ENCODE results near the gene QSER1. TPM values are rescaled to one million over a fixed set of nuclear protein-coding genes. Genes with fewer than 3 reads are reported as not detected.

Gene QSER1
- total RNA-seq, 4 donors from 2014 or later: 27.0 to 89.0 (median 49.5) TPM

GRCh38 chr11:32890843-32891656 lies 1.6 kb upstream of the QSER1 start:
- Histone ChIP-seq H3K27me3 (no peaks in the 10 kb centered on the region), H3K36me3 (no peaks in the 10 kb centered on the region), H3K27ac (no peak overlapping the region), H3K4me3 (no peak overlapping the region), H3K4me1 (peaks cover 22% of the 10 kb centered on the region), H3K9me3 (no peaks in the 10 kb centered on the region)
- TF ChIP-seq POLR2AphosphoS5 (IDR thresholded peaks at IDR 0.05): no peak
- no peak for TF ChIP-seq EP300 (IDR thresholded peaks at IDR 0.05)
- no peak for TF ChIP-seq POLR2A (IDR thresholded peaks at IDR 0.05)
- TF ChIP-seq, protein P1, sequence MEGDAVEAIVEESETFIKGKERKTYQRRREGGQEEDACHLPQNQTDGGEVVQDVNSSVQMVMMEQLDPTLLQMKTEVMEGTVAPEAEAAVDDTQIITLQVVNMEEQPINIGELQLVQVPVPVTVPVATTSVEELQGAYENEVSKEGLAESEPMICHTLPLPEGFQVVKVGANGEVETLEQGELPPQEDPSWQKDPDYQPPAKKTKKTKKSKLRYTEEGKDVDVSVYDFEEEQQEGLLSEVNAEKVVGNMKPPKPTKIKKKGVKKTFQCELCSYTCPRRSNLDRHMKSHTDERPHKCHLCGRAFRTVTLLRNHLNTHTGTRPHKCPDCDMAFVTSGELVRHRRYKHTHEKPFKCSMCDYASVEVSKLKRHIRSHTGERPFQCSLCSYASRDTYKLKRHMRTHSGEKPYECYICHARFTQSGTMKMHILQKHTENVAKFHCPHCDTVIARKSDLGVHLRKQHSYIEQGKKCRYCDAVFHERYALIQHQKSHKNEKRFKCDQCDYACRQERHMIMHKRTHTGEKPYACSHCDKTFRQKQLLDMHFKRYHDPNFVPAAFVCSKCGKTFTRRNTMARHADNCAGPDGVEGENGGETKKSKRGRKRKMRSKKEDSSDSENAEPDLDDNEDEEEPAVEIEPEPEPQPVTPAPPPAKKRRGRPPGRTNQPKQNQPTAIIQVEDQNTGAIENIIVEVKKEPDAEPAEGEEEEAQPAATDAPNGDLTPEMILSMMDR (IDR thresholded peaks at IDR 0.05): no peak
- WGBS: 57% methylated on average over 11 of the region's 11 CpGs
- no peak for DNase-seq (ENCODE audit: low spot score in 2 of 2)

GRCh38 chr11:32891657-32892354 lies 805 bp upstream of the QSER1 start:
- 9% methylated on average over 10 of the region's 10 CpGs for WGBS
- no peaks in the 10 kb centered on the region for H3K36me3 ChIP-seq

GRCh38 chr11:32893093-32893342 lies 407 bp downstream of the QSER1 start:
- no peaks in the 10 kb centered on the region for H3K27me3 ChIP-seq
- H3K36me3 ChIP-seq: no peaks in the 10 kb centered on the region
- no peaks in the 10 kb centered on the region for H3K9me3 ChIP-seq
- TF ChIP-seq POLR2A (IDR thresholded peaks at IDR 0.05) (no peak), EP300 (IDR thresholded peaks at IDR 0.05) (no peak), POLR2AphosphoS5 (IDR thresholded peaks at IDR 0.05) (no peak)
- no peak for DNase-seq (ENCODE audit: low spot score in 2 of 2)
- H3K4me3 ChIP-seq: peak overlapping the region; percentile 96
- H3K4me1 ChIP-seq: peaks cover 22% of the 10 kb centered on the region
- H3K27ac ChIP-seq: peak overlapping the region; percentile 97
- no CpG with 5 or more reads among the region's 32 CpGs for WGBS

More at GRCh38 chr11:32891657-32892354, 805 bp upstream of the QSER1 start:
- no peak for DNase-seq (ENCODE audit: low spot score in 2 of 2)
- TF ChIP-seq POLR2AphosphoS5 (IDR thresholded peaks at IDR 0.05) (no peak), POLR2A (IDR thresholded peaks at IDR 0.05) (no peak), EP300 (IDR thresholded peaks at IDR 0.05) (no peak)
- TF ChIP-seq, protein P1 (IDR thresholded peaks at IDR 0.05): no peak
- Histone ChIP-seq H3K27ac (peak overlapping the region; percentile 97), H3K27me3 (no peaks in the 10 kb centered on the region), H3K9me3 (no peaks in the 10 kb centered on the region), H3K4me3 (peak overlapping the region; percentile 96), H3K4me1 (peaks cover 22% of the 10 kb centered on the region)

- no peak for TF ChIP-seq POLR2A (IDR thresholded peaks at IDR 0.05)
- TF ChIP-seq, protein P1 (IDR thresholded peaks at IDR 0.05): peak in 1 of 2 donors; percentile 51
- no peak for TF ChIP-seq EP300 (IDR thresholded peaks at IDR 0.05)
- no peak for TF ChIP-seq POLR2AphosphoS5 (IDR thresholded peaks at IDR 0.05)
- Histone ChIP-seq H3K9me3 (no peaks in the 10 kb centered on the region), H3K27ac (peak overlapping the region; percentile 97), H3K36me3 (no peaks in the 10 kb centered on the region), H3K27me3 (no peaks in the 10 kb centered on the region), H3K4me3 (peak overlapping the region; percentile 96), H3K4me1 (peaks cover 22% of the 10 kb centered on the region)
- peak; percentile 75 to 82 for DNase-seq (ENCODE audit: low spot score in 2 of 2)
- under 1% methylated on average over 55 of the region's 66 CpGs for WGBS
Measured at GRCh38 chr11:32893343-32894148, 935 bp downstream of the QSER1 start.

DNA sequence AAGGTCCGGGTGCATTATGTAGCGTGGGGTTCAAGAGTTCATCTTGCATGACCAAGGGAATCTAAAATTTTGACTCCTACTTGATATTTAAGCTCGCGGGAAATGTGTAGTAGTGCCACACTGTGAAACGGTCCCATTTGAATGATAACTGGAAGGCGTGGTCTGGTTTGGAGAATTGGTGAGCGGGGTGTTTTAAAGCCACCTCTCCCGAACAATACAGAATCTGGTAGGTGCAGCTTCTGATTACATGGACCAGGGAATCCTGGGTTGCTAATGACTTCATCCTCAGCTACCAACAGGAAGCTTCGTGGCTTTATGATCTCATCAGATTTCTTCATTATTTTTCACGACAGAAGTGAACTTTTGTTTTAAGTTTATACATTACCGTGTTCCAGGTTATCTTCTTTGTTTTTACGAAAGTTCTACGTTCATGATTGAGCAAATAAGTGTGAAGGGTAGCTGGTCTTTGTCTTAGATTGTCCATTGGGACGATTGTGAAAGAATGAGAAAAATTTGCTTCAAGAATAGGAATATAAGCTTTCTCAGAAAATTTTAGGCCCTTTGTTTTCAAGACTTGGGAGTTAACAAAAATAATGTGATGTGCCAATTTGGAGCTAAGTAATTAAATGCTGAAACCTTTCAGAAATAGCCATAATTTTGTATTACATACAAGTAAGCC lies 1.7 kb downstream of the QSER1 start:
- H3K27ac ChIP-seq: peak overlapping the region; percentile 97
- no peak for DNase-seq (ENCODE audit: low spot score in 2 of 2)
- H3K27me3 ChIP-seq: no peaks in the 10 kb centered on the region
- WGBS: 4% methylated on average over 14 of the region's 14 CpGs
- no peaks in the 10 kb centered on the region for H3K9me3 ChIP-seq
- peaks cover 22% of the 10 kb centered on the region for H3K4me1 ChIP-seq
- no peaks in the 10 kb centered on the region for H3K36me3 ChIP-seq
- TF ChIP-seq, protein P1 (IDR thresholded peaks at IDR 0.05): no peak
- peak overlapping the region; percentile 96 for H3K4me3 ChIP-seq
